B cell (primary cell): ENCODE measurements around the gene BAHCC1. TPM values are rescaled to one million over a fixed set of nuclear protein-coding genes. Genes with fewer than 3 reads are reported as not detected.

Experiments
- ATAC-seq: fragments of 200-7000 bp; cut with Tn5 transposase; one replicate; pipeline ENCODE4 v1.10.0; 2021; ENCODE audit warnings: low read depth, mild to moderate bottlenecking, moderate number of reproducible peaks, moderate library complexity
- CTCF ChIA-PET: fragments of 350-600 bp; sonication (Branson Sonifier 250); formaldehyde crosslinking; loops from one replicate; lab custom pipeline; 2021; ENCODE audit warnings: antibody characterized with exemption, inconsistent platforms; lab: Charles Lee
- POLR2A ChIA-PET: fragments of 350-600 bp; sonication (Branson Sonifier 250); formaldehyde crosslinking; loops from one replicate; lab custom pipeline; 2021; ENCODE audit warnings: antibody characterized with exemption; lab: Charles Lee
- DNase-seq: peaks from one replicate; pipeline ENCODE4 v3.0.0; 2013
- H2AFZ ChIP-seq: 2 replicates; pipeline ENCODE4 v1.6.1; 2012; ENCODE audit warnings: mild to moderate bottlenecking, low read depth, low read length; ENCODE audit not compliant: insufficient read depth, poor library complexity, severe bottlenecking
- H3K27ac ChIP-seq, 2 donors: 1 replicate in 1 of 2; 2 replicates in 1 of 2; pipeline ENCODE4 v1.5.1; 2012 to 2013; ENCODE audit warnings: low read length in 2 of 2, mild to moderate bottlenecking in 2 of 2, moderate library complexity in 1 of 2
- H3K27me3 ChIP-seq, 4 experiments: fragments of 200-600 bp in 1 of 4; sonication (generic) in 1 of 4; replicated peaks in 1 of 4; 1 replicate in 2 of 4; 2 replicates in 2 of 4; pipeline versions ENCODE4 v1.6.1 to v1.7.0; 2013 to 2016; ENCODE audit warnings: low read length in 3 of 4, mild to moderate bottlenecking in 2 of 4, mixed read lengths in 1 of 4, moderate library complexity in 1 of 4; ENCODE audit not compliant: insufficient read depth in 4 of 4, control insufficient read depth in 3 of 4; ENCODE audit errors: control extremely low read depth in 1 of 4
- H3K36me3 ChIP-seq, 2 experiments: replicated peaks in 1 of 2; 1 replicate in 1 of 2; 2 replicates in 1 of 2; pipeline versions ENCODE4 v1.6.1 to v1.7.1; 2013; ENCODE audit warnings: low read length in 1 of 2; ENCODE audit not compliant: insufficient read depth in 2 of 2, control insufficient read depth in 1 of 2; ENCODE audit errors: control extremely low read depth in 1 of 2, extremely low read depth in 1 of 2
- H3K4me1 ChIP-seq, 2 donors: fragments of 200-600 bp in 1 of 2; sonication (generic) in 1 of 2; 1 replicate in 1 of 2; 2 replicates in 1 of 2; pipeline versions ENCODE4 v1.5.1 to v1.6.1; 2013 to 2017; ENCODE audit warnings: low read length in 2 of 2; ENCODE audit not compliant: control insufficient read depth in 2 of 2, insufficient read depth in 2 of 2
- H3K4me2 ChIP-seq: replicated peaks from 2 replicates; pipeline ENCODE3; 2012; ENCODE audit warnings: mild to moderate bottlenecking, low read depth, low read length; ENCODE audit not compliant: poor library complexity, severe bottlenecking
- H3K4me3 ChIP-seq, 5 experiments: fragments of 200-600 bp in 1 of 5; sonication (generic) in 1 of 5; 1 replicate in 3 of 5; 2 replicates in 2 of 5; pipeline versions ENCODE4 v1.5.1 to v1.7.0; 2011 to 2016; ENCODE audit warnings: low read length in 4 of 5, mild to moderate bottlenecking in 4 of 5, low read depth in 2 of 5, control low read depth in 1 of 5, moderate library complexity in 1 of 5; ENCODE audit not compliant: insufficient read depth in 1 of 5; ENCODE audit errors: control extremely low read depth in 1 of 5, extremely low read depth in 1 of 5
- H3K79me2 ChIP-seq: fragments of 200-600 bp; sonication (generic); one replicate; pipeline ENCODE4 v1.6.0; 2016; ENCODE audit warnings: low read length; ENCODE audit not compliant: control insufficient read depth, insufficient read depth
- H3K9ac ChIP-seq: fragments of 200-600 bp; sonication (generic); 2 replicates; pipeline ENCODE4 v1.6.1; 2017; ENCODE audit warnings: mild to moderate bottlenecking, low read length, moderate library complexity
- H3K9me3 ChIP-seq, 3 donors: one replicate each; pipeline versions ENCODE4 v1.6.1 to v1.7.1; 2013; ENCODE audit warnings: low read length in 2 of 3; ENCODE audit not compliant: control insufficient read depth in 2 of 3, insufficient read depth in 1 of 3; ENCODE audit errors: control extremely low read depth in 1 of 3
- H4K20me1 ChIP-seq: 2 replicates; pipeline ENCODE4 v1.6.0; 2012; ENCODE audit warnings: mild to moderate bottlenecking, low read length; ENCODE audit not compliant: insufficient read depth, control insufficient read depth, poor library complexity, severe bottlenecking
- H3K27ac Mint-ChIP-seq: one replicate; pipeline ENCODE4 v1.8.0; 2021; ENCODE audit warnings: mixed read lengths
- H3K27me3 Mint-ChIP-seq: one replicate; pipeline ENCODE4 v1.8.0; 2021; ENCODE audit warnings: mixed read lengths
- H3K4me1 Mint-ChIP-seq: one replicate; pipeline ENCODE4 v1.8.0; 2021; ENCODE audit warnings: mixed read lengths
- H3K4me3 Mint-ChIP-seq: one replicate; pipeline ENCODE4 v1.8.0; 2021; ENCODE audit warnings: mixed read lengths
- H3K9me3 Mint-ChIP-seq: one replicate; pipeline ENCODE4 v1.8.0; 2022; ENCODE audit warnings: mixed read lengths; ENCODE audit not compliant: insufficient read depth
- CTCF ChIP-seq: fragments of 200-600 bp; IDR thresholded peaks from one replicate; pipeline ENCODE4 v1.8.0; 2022; ENCODE audit warnings: antibody characterized with exemption, mild to moderate bottlenecking
- EZH2 ChIP-seq: IDR thresholded peaks from 2 replicates; pipeline ENCODE4 v1.6.1; 2012; ENCODE audit warnings: borderline replicate concordance, low read depth, mild to moderate bottlenecking, moderate library complexity, low read length; ENCODE audit not compliant: insufficient read depth, poor library complexity, severe bottlenecking
- WGBS: methylation state at CpG from one replicate; pipeline ENCODE4 v1.1.5; 2013; ENCODE audit warnings: missing lambda C conversion rate; ENCODE audit not compliant: insufficient coverage; 5-methylcytosine and 5-hydroxymethylcytosine counted together
- intact Hi-C: fragments of 100-400 bp; cut with micrococcal nuclease; formaldehyde crosslinking; loops from one replicate; pipeline ENCODE4 v1.10.0; 2022
- polyA plus RNA-seq: library from polyadenylated mRNA; depleted of rRNA; stranded (reverse); fragments of >200 nt; gene quantifications from 2 replicates; pipeline ENCODE4 v1.2.3, GENCODE V29; 2012
- total RNA-seq, 2 donors: library from RNA; stranded (reverse); fragments of 120-200 nt in 1 of 2; gene quantifications; 1 replicate in 1 of 2; 2 replicates in 1 of 2; pipeline versions ENCODE4 v1.2.3 to v1.2.4, GENCODE V29; 2013 to 2022

The BAHCC1 gene
- total and polyA plus RNA-seq, 2 donors (not counting 1 experiment from before 2014, with no cell fraction given), result 0.12 to 0.48 TPM

- peaks cover 4% of the 10 kb centered on the region for H3K27me3 Mint-ChIP-seq
- ChIA-PET CTCF (no interaction called here), POLR2A (no interaction called here)
- H3K79me2 ChIP-seq, result no peaks in the 10 kb centered on the region
- ATAC-seq (no peak), DNase-seq (no peak)
- no peak overlapping the region for H3K4me3 ChIP-seq
- no peak overlapping the region for H2AFZ ChIP-seq
- no peak overlapping the region for H3K27ac Mint-ChIP-seq
- no peak overlapping the region for H3K9ac ChIP-seq
- H3K9me3 Mint-ChIP-seq, result no peaks in the 10 kb centered on the region
- H3K4me1 ChIP-seq, result peaks cover 14 to 17% of the 10 kb centered on the region in 2 donors
- H3K9me3 ChIP-seq, result no peaks in the 10 kb centered on the region
- 41% methylated on average over 9 of the region's 12 CpGs for WGBS
- no peak overlapping the region for H3K4me3 Mint-ChIP-seq
- peaks cover 9% of the 10 kb centered on the region for H3K4me1 Mint-ChIP-seq
- H4K20me1 ChIP-seq, result no peaks in the 10 kb centered on the region
- H3K27ac ChIP-seq, result no peak overlapping the region
- intact Hi-C loops, result no loop called here
- H3K27me3 ChIP-seq, result peaks cover 0 to 29% (median 8%) of the 10 kb centered on the region in 4 experiments
- no peaks in the 10 kb centered on the region for H3K36me3 ChIP-seq
- no peak overlapping the region for H3K4me2 ChIP-seq
- TF ChIP-seq EZH2 (no peak), CTCF (no peak)
These were observed 53.7 kb downstream of the BAHCC1 start for GRCh38 chr17:81448950-81449349.

GRCh38 chr17:81449351-81449750 is 54.1 kb downstream of the BAHCC1 start:
- 8% methylated on average over 5 of the region's 8 CpGs for WGBS
- Histone ChIP-seq H3K4me1 (peaks cover 18 to 21% of the 10 kb centered on the region in 2 donors), H3K4me3 (no peak overlapping the region), H3K27ac (no peak overlapping the region), H4K20me1 (no peaks in the 10 kb centered on the region), H3K27me3 (peaks cover 0 to 29% (median 9%) of the 10 kb centered on the region in 4 experiments), H3K9me3 (no peaks in the 10 kb centered on the region), H2AFZ (no peak overlapping the region), H3K4me2 (no peak overlapping the region), H3K79me2 (no peaks in the 10 kb centered on the region), H3K9ac (no peak overlapping the region), H3K36me3 (no peaks in the 10 kb centered on the region)
- DNase-seq, result no peak
- H3K4me1 Mint-ChIP-seq, result peaks cover 12% of the 10 kb centered on the region
- TF ChIP-seq EZH2 (no peak), CTCF (no peak)
- CTCF ChIA-PET, result no interaction called here
- intact Hi-C loops, result no loop called here
- H3K27me3 Mint-ChIP-seq, result peaks cover 4% of the 10 kb centered on the region
- no peaks in the 10 kb centered on the region for H3K9me3 Mint-ChIP-seq
- no peak overlapping the region for H3K27ac Mint-ChIP-seq
- H3K4me3 Mint-ChIP-seq, result no peak overlapping the region
- ATAC-seq, result no peak
- POLR2A ChIA-PET, result no interaction called here
